OCI-LY7 (cell line): Measurements from ENCODE around the gene RIMBP2.

Source experiments
- CTCF ChIP-seq: fragments of 200-600 bp; sonication (generic); conservative IDR thresholded peaks from 2 replicates; pipeline ENCODE4 v1.5.1; 2014; ENCODE audit warnings: mild to moderate bottlenecking, antibody characterized with exemption, low read length, moderate library complexity, mixed read lengths
- EZH2phosphoT487 ChIP-seq: fragments of 200-600 bp; sonication (generic); IDR thresholded peaks from 2 replicates; pipeline ENCODE4 v1.6.1; 2018; ENCODE audit warnings: low read depth, borderline replicate concordance, mild to moderate bottlenecking, mixed run types, antibody characterized with exemption, low read length, moderate library complexity, mixed read lengths

GRCh38 chr12:130437555-130438242, 278.4 kb downstream of the RIMBP2 start:
- TF ChIP-seq CTCF (no peak), EZH2phosphoT487 (no peak)
